Mammary epithelial cell (primary cell): ENCODE data around the gene MRPS26.
"Not testable (repeated sequence)": the region's sequence is repeated elsewhere in the genome, so short reads cannot be mapped to it uniquely, and the experiment has no call there.

Source experiments
- CTCF ChIP-seq, 2 donors: IDR thresholded peaks in 1 of 2; conservative IDR thresholded peaks in 1 of 2; 2 replicates each; pipeline ENCODE4 v1.5.1; 2011 to 2012; ENCODE audit warnings: inconsistent platforms in 2 of 2, low read length in 2 of 2, mild to moderate bottlenecking in 2 of 2, control low read depth in 1 of 2, low read depth in 1 of 2; ENCODE audit not compliant: insufficient read depth in 1 of 2; ENCODE audit errors: extremely low read depth in 1 of 2
- EZH2 ChIP-seq: IDR thresholded peaks from 2 replicates; pipeline ENCODE4 v1.6.1; 2012; ENCODE audit warnings: low read length, inconsistent platforms, borderline replicate concordance

- TF ChIP-seq CTCF (conservative IDR thresholded peaks at IDR 0.05 in 1 of 2, IDR thresholded peaks at IDR 0.05 in 1 of 2; ENCODE audit: extremely low read depth in 1 of 2, insufficient read depth in 1 of 2, low read depth in 1 of 2, low read length in 2 of 2); EZH2: not testable (repeated sequence)
Observed at GRCh38 chr20:3064119-3064518, 18.3 kb downstream of the MRPS26 start.
